GM13977 (cell line): ENCODE results near the gene FLT1.
A peak's percentile ranks its signal among the peaks of the same experiment; 100 is the strongest.

Source experiments
- DNase-seq: peaks from one replicate; pipeline ENCODE4 v3.0.0; 2012; ENCODE audit warnings: low spot score
- in situ Hi-C: fragments of 300-500 bp; cut with MboI; formaldehyde crosslinking; loops from one replicate; pipeline ENCODE4 v1.12.0; 2022; ENCODE audit warnings: low sequenced_read_pairs, low pct_unique_long_range_greater_than_20kb, mixed read lengths, inconsistent platforms; ENCODE audit not compliant: unreplicated experiment
- TF ChIP-seq, protein P1 (sequence below): IDR thresholded peaks from 2 replicates; pipeline ENCODE4 v1.5.1; 2012; ENCODE audit warnings: mild to moderate bottlenecking, control low read depth; ENCODE audit not compliant: insufficient read depth; ENCODE audit errors: extremely low read depth, missing control alignments

The FLT1 gene

DNA sequence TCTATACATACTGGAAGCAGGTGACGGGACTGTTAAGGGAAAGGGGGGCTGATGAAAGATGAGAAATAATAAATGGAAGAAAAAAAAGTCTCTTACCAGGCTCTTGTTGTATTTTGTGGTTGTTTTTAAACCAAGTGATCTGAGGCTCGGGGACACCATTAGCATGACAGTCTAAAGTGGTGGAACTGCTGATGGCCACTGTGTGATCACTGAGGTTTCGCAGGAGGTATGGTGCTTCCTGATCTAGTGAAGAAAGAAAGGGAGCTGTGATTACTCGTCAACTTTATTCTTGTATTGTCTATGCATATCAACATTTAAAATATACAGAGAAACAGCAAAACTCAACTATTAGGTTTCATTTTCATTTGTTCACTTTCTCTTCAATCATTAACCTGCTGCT lies 110.1 kb downstream of the FLT1 start:
- in situ Hi-C loops, result no loop called here
- peak; percentile 31 for DNase-seq
- TF ChIP-seq, protein P1, sequence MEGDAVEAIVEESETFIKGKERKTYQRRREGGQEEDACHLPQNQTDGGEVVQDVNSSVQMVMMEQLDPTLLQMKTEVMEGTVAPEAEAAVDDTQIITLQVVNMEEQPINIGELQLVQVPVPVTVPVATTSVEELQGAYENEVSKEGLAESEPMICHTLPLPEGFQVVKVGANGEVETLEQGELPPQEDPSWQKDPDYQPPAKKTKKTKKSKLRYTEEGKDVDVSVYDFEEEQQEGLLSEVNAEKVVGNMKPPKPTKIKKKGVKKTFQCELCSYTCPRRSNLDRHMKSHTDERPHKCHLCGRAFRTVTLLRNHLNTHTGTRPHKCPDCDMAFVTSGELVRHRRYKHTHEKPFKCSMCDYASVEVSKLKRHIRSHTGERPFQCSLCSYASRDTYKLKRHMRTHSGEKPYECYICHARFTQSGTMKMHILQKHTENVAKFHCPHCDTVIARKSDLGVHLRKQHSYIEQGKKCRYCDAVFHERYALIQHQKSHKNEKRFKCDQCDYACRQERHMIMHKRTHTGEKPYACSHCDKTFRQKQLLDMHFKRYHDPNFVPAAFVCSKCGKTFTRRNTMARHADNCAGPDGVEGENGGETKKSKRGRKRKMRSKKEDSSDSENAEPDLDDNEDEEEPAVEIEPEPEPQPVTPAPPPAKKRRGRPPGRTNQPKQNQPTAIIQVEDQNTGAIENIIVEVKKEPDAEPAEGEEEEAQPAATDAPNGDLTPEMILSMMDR, result no peak

DNA sequence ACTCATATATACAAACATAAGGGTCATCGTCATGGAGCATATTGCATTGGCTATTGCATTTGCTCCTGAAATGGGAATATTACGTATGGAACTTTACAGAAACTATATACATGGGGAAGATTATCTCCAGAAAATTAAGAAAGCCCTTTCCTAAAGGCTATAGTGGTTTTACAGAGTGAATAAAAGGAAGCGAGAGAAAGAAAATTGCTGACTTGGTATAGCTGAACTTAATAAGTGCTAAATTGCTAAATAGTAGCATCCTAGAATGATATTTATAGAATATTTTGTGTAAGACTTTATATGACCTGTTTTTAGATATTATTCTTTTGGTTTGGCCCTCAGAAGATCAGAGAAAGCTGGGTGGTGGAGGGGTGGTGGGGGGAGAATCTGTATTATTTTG lies 114.6 kb downstream of the FLT1 start:
- DNase-seq, result no peak
- TF ChIP-seq, protein P1, result no peak
- in situ Hi-C loops, result no loop called here

DNA sequence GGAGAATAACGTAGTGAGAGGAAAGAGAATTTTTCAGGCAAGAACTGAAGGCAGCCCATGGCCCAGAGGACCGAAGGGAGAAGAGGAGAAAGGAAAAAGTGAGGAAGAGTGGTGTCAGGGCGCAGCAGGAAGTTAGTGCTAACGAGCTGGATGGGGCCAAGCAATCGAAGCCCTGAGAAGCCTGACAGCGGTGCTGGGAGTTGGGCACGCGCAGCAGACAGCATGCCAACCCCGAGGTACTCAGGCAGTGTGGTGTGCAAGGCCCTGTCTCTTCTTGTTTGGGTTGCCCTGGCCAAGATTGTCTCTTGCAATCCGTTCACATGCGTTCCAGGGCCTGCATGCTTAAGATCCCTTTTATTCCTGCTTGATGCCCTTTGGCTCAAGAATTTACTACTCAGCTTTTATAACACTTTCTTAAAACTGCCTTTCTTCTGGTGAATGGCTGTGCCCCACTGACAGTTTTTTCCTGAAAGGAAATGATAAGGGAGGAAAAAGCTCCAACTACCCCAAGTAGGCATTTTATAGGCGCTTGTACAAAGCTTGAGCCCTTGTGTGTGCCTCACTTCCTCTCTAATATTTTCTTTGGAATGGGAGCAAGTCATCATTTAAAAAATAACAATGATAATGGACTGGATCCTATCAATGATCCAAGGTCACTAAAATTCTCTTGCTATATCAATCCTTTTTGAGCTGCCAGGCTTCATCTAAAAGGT lies 115.4 kb downstream of the FLT1 start:
- TF ChIP-seq, protein P1, result no peak
- in situ Hi-C loops, result no loop called here
- DNase-seq, result no peak

DNA sequence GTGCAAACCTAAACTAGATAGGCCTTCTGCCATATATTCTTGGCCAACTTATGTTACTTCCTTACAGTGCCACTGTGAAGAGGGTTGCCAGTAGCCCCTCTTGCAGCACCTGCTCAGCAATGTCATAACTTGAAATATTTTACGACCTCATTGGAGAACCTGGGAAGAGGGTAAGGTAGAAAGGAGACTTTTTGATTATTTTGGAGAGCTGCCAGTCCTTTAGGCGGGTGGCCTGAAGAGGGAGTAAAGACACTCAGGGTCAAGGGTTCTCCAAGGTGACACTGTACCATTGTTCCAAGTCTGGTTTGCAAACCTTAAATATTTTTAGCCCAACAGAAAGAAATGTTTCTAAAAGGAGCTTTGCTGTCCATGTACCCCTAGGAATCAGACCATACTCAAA lies 118.3 kb downstream of the FLT1 start:
- no peak for DNase-seq
- in situ Hi-C loops, result no loop called here
- TF ChIP-seq, protein P1, result no peak

DNA sequence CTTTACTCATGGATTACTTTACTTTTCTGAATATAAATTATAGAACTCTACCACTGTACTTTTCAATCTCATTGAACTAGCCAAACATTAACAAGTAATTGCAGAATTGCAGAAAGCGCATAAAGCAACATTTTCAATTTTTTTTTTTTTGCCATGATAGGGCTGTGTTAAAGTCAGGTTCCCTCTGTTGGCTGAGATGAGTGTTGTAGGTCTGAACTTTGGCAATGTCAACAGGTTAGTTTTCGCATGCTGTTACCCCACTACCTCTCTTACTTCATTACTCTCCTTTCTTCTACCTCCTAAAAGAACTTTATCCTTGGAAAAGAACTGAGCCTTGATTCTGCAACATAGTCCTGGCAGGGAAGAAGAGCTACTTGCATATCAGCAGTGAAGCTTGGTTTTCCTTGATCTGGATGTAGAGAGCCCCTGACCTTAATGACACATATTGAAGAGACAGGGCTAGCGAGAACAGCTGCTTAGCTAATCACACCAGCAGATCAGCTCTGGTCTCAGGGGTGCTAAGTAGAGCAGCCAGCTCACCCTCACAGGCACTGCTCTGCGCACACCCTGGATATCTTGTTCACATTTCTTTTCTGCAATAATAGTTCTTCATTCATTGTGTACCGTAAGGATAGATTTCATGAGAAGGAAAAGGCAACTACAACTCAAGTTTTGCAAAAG lies 119.5 kb downstream of the FLT1 start:
- no peak for DNase-seq
- in situ Hi-C loops, result no loop called here
- TF ChIP-seq, protein P1, result no peak

DNA sequence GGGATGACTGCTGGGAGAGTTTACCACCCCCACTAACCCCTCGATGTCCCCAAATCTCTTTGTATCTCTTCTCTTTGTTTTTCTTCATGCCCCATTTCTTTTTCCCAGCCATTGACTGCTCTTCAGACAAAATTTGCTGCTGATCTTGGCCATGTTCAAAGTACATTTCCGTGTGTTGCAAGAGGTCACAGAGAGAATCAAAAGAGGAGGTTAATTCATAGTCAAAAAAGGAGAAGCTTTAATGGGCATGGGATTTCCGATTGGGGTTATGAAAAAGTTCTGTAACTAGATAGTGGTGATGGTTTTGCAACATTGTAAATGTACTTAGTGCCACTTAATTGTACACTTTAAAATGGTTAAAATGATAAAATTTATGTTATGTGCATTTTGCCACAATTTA lies 121.1 kb downstream of the FLT1 start:
- TF ChIP-seq, protein P1, result no peak
- no peak for DNase-seq
- in situ Hi-C loops, result no loop called here
